HUES6 (cell line): ENCODE measurements around the gene CLCN5.

Source experiments
- H3K27ac ChIP-seq: 2 replicates; pipeline ENCODE4 v1.7.0; 2013; ENCODE audit warnings: low read depth, mild to moderate bottlenecking, low read length, inconsistent platforms
- H3K27me3 ChIP-seq: 2 replicates; pipeline ENCODE4 v1.6.1; 2013; ENCODE audit warnings: low read length; ENCODE audit not compliant: control insufficient read depth, insufficient read depth
- H3K36me3 ChIP-seq: 2 replicates; pipeline ENCODE4 v1.6.1; 2013; ENCODE audit warnings: low read length; ENCODE audit not compliant: control insufficient read depth, insufficient read depth
- H3K4me1 ChIP-seq: 2 replicates; pipeline ENCODE4 v1.6.1; 2013; ENCODE audit warnings: low read length; ENCODE audit not compliant: control insufficient read depth, insufficient read depth
- H3K4me3 ChIP-seq: 2 replicates; pipeline ENCODE4 v1.5.1; 2013; ENCODE audit warnings: low read depth, low read length
- H3K9ac ChIP-seq: one replicate; pipeline ENCODE4 v1.6.1; 2013; ENCODE audit warnings: mild to moderate bottlenecking, low read length
- H3K9me3 ChIP-seq: 2 replicates; pipeline ENCODE4 v1.6.1; 2013; ENCODE audit warnings: low read depth, low read length; ENCODE audit not compliant: control insufficient read depth, insufficient read depth

The CLCN5 gene

DNA sequence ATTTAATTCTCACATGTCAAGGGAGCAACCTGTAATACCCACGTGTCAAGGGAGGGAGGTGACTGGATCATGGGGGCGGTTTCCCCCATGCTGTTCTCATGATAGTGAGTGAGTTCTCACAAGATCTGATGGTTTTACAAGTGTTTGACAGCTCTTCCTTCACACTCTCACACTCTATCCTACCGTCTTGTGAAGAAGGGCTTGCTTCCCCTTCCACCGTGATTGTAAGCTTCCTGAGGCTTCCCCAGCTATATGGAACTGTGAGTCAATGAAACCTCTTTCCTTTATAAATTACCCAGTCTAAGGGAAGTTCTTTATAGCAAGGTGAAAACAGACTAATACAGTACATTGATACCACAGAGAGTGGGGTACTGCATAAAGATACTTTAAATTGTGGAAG lies 25.4 kb upstream of the CLCN5 start:
- Histone ChIP-seq H3K27ac (no peak overlapping the region), H3K9ac (no peak overlapping the region), H3K4me3 (no peak overlapping the region), H3K9me3 (peaks cover 27% of the 10 kb centered on the region), H3K36me3 (no peaks in the 10 kb centered on the region), H3K27me3 (no peaks in the 10 kb centered on the region; the same call in 1 of the 2 replicates), H3K4me1 (peaks cover 9% of the 10 kb centered on the region; the same call in 1 of the 2 replicates)

DNA sequence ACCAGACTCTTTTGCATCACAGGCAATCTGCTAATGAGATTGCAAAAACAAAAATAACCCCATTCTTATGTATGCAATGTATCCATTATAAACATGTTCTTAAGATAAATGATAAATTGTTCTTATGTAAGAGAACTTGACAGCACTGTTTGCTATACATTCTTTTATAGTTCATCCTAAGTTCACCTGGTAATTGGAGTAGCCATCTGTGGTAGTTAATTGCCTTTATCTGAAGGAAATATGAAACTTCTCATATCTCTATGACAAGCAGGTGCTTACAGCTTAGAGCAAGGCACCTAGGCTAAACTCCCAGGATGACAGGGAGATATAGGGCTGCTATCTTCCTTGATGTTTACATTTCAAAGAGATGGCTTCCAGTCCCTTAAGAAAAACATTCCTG lies 21.3 kb upstream of the CLCN5 start:
- H3K27ac ChIP-seq: no peak overlapping the region
- peaks cover 9% of the 10 kb centered on the region; the same call in 1 of the 2 replicates for H3K4me1 ChIP-seq
- H3K36me3 ChIP-seq: no peaks in the 10 kb centered on the region
- no peaks in the 10 kb centered on the region; the same call in 1 of the 2 replicates for H3K27me3 ChIP-seq
- no peak overlapping the region for H3K4me3 ChIP-seq
- peaks cover 27% of the 10 kb centered on the region for H3K9me3 ChIP-seq
- H3K9ac ChIP-seq: no peak overlapping the region

DNA sequence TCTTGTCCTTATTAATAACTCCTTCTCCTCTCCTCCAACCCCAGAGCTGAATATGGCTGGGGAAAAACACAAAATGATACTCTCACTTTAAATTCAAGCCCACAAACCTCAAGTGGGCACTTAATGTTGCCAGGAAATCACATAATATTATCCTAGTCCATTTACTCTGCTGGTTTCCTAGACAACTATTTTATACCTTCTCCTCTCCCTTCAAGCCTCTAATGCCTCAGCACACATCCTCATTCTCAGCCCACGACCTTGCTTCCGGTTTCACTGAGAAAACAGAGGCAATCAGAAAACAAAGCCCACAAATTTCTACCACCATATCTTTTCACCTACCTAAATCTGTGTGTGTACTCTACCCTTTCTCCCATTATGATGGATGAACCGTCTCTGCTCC lies 12.1 kb upstream of the CLCN5 start:
- Histone ChIP-seq H3K4me1 (no peaks in the 10 kb centered on the region), H3K27me3 (no peaks in the 10 kb centered on the region), H3K36me3 (no peaks in the 10 kb centered on the region), H3K9me3 (no peaks in the 10 kb centered on the region; the same call in 1 of the 2 replicates), H3K4me3 (no peak overlapping the region), H3K27ac (no peak overlapping the region), H3K9ac (no peak overlapping the region)

DNA sequence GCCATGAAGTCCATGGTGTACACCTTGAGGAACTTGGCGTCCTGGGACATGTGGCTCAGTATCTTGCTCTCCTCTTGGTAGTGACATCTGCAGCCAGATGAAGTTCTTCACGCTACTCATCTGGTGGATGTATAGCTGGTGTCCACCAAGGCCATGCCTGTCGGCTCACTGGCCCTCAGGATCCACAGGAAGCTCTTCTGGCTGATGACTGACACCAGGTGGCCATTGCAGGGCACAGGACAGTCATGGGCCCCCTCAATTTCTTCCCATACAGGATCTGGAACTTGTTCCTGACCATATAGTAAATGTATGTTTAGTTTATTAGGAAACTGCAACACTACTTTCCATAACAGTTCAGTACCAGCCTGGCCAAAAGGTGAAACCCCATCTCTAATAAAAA lies 10.3 kb upstream of the CLCN5 start:
- Histone ChIP-seq H3K9me3 (no peaks in the 10 kb centered on the region; the same call in 1 of the 2 replicates), H3K4me3 (no peak overlapping the region), H3K27me3 (no peaks in the 10 kb centered on the region), H3K9ac (no peak overlapping the region), H3K4me1 (no peaks in the 10 kb centered on the region), H3K27ac (no peak overlapping the region), H3K36me3 (no peaks in the 10 kb centered on the region)

DNA sequence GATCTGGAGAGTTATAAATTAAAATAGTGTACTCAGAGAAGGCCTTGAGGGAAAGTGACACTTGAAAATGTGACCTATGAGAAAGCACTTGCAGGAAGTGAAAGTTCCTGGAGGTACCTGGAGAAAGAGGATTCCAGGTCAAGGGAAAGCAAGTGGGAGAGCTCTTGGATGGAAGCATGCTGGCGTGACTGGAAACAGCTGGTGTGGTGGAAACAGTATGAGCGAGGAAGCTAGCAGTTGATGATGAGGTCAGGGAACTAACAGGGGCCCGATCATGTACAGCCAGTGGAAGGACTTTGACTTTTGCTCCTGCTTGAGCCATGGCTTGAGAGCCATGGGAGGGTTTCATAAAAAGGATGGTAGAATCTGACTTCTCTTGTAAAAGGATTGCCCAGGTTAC lies 9.5 kb upstream of the CLCN5 start:
- H3K4me1 ChIP-seq: no peaks in the 10 kb centered on the region
- no peak overlapping the region for H3K27ac ChIP-seq
- H3K36me3 ChIP-seq: no peaks in the 10 kb centered on the region
- no peaks in the 10 kb centered on the region for H3K27me3 ChIP-seq
- H3K9ac ChIP-seq: no peak overlapping the region
- H3K9me3 ChIP-seq: no peaks in the 10 kb centered on the region; the same call in 1 of the 2 replicates
- H3K4me3 ChIP-seq: no peak overlapping the region

DNA sequence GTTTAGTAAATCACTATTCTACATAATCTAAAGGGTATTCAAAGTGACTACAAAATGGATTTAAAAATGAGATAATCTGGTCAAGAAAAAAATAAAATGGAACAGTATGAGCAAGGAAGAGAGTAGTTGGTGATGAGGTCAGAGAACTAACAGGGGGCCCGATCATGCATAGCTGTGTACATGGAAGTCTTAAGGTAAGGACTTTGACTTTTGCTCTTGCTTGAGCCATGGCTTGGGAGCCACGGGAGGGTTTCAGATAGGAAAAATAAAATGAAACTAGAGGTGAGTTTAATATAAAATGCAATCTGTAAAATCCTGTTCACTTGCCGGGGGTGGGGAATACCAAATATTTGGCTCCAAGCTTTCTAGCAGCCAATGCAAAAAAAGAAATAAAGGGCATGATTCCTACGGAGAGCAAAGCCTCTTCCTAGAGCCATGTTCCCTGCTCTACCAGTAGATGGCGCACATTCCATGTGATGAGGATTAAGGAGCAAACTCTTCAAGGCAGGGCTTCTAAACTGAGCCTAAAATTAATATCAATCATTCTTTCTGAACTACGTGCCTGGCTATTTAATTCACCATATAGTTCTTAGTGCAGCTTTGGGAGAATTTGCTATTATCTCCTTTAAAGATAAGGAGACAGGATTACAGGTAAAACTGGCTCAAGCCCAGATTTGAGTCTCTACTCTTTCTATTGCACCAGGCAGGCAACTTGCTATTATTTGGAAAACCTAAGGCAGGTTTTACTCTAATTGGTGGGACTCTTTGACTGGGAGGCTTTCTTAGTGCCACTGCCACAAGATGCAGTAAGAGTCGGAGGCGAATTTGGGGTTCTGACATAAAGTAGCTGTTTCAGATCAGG lies 6.8 kb upstream of the CLCN5 start:
- peaks cover 3% of the 10 kb centered on the region; the same call in 1 of the 2 replicates for H3K4me1 ChIP-seq
- H3K27ac ChIP-seq: no peak overlapping the region
- H3K9ac ChIP-seq: no peak overlapping the region
- no peaks in the 10 kb centered on the region for H3K27me3 ChIP-seq
- no peaks in the 10 kb centered on the region; the same call in 1 of the 2 replicates for H3K9me3 ChIP-seq
- no peaks in the 10 kb centered on the region for H3K36me3 ChIP-seq
- no peak overlapping the region for H3K4me3 ChIP-seq

DNA sequence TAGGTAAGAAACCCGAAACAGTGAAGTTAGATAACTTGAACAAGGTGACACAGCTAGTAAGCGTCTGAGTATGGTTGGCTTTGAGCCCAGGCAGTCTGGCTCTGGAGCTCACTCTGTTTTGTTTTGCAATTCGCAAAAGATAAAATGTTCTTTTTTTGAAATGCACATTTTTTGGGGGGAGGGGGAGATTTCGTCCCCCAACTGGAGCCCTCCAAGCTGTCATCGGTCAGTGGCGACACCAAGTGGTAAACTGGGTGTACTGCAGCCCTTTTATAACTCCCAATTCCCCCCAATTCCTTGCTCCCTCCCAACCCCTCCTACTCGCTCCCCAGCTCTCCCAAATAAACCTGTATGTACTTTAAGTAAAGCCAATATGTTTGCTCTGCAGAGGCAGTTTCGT lies 2.8 kb upstream of the CLCN5 start:
- Histone ChIP-seq H3K4me1 (peaks cover 16% of the 10 kb centered on the region), H3K27me3 (peaks cover 9% of the 10 kb centered on the region), H3K4me3 (no peak overlapping the region), H3K9me3 (no peaks in the 10 kb centered on the region; the same call in 1 of the 2 replicates), H3K27ac (no peak overlapping the region), H3K9ac (no peak overlapping the region), H3K36me3 (no peaks in the 10 kb centered on the region)

DNA sequence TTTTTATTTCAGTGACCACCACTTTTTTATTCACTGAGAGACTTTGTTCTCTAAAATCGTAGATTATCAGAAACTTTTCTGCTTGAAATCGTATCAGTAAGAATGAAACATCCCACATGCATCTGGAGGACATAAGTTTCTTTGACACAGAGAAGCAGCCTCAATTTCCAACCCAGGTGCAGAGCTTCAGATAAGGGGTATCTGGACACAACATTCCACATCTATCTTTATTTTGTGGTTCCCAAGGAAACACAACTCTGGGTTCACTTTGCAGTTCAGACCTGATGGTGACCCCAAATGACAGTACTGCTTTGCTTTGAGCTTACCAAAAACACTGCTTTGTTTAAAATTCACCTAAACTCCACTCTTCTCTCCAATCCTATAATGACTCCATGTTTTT lies 1.3 kb upstream of the CLCN5 start:
- Histone ChIP-seq H3K9me3 (no peaks in the 10 kb centered on the region; the same call in 1 of the 2 replicates), H3K36me3 (peaks cover 7% of the 10 kb centered on the region; the same call in 1 of the 2 replicates), H3K4me3 (no peak overlapping the region), H3K27ac (no peak overlapping the region), H3K27me3 (peaks cover 9% of the 10 kb centered on the region), H3K4me1 (peaks cover 24% of the 10 kb centered on the region), H3K9ac (no peak overlapping the region)

DNA sequence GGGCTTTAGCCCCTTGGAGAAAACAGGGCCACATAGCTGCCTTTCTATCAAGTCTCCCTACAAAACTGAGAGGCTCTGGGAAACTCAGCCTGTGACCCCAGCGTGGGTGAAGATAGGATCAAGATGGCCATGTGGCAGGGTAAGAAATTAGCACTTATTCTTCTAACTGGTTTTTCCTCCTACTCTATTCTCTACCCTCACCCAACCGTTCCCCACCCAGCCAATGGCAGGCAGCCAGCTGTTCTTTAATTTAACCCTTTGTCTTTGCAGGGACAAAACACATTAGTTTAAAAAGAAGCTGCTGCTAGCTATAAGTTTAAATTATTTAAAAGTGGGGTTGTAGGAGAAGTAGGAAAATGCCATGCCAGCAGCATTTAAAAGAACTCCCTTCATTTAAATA lies 2.8 kb downstream of the CLCN5 start:
- Histone ChIP-seq H3K9me3 (no peaks in the 10 kb centered on the region; the same call in 1 of the 2 replicates), H3K27me3 (peaks cover 9% of the 10 kb centered on the region)

DNA sequence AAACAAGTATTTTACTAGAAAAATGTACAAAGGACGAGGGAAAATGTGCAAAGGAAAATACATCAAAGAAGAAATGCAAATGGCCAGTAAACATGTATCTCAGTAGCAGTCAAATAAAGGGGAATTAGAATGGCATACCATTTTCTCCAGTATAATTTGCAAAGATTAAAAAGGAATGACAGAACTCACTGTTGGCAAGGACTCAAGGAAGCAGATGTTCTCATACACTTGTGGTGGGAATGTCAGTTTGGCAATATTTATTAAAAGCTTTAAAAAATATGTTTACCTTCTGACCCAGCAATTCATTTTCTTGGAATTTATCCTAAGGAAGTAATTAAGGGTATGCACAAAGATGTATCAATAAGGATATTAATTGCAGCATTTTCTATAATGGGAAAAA lies 7.6 kb downstream of the CLCN5 start:
- Histone ChIP-seq H3K4me3 (no peak overlapping the region), H3K36me3 (peaks cover 7% of the 10 kb centered on the region; the same call in 1 of the 2 replicates), H3K9ac (no peak overlapping the region), H3K27me3 (no peaks in the 10 kb centered on the region), H3K27ac (no peak overlapping the region), H3K4me1 (peaks cover 3% of the 10 kb centered on the region; the same call in 1 of the 2 replicates), H3K9me3 (peaks cover 3% of the 10 kb centered on the region; the same call in 1 of the 2 replicates)

More for the DNA sequence above, 2.8 kb downstream of the CLCN5 start:
- Histone ChIP-seq H3K36me3 (peaks cover 7% of the 10 kb centered on the region; the same call in 1 of the 2 replicates), H3K27ac (no peak overlapping the region), H3K4me1 (peaks cover 20% of the 10 kb centered on the region), H3K4me3 (no peak overlapping the region), H3K9ac (no peak overlapping the region)

DNA sequence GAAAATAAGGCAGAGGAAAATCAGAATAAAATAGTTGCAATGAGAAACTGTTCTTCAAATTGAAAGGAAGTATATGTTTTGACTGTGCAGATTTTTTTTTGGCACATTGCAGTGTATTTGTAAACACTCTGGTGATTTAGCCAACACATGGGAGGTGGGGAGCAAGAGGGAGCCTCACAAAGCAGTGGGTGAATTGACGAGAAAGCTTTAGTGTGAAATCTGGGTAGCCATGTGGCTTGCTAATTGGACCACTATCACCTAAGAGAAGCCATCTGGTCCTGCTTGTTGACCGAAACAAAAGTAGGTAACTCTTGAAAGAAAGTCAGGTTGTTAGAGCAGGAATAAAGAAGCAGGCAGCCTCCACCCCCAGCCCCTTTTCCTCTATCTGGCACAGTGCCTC lies 10.4 kb downstream of the CLCN5 start:
- H3K27ac ChIP-seq: no peak overlapping the region
- H3K27me3 ChIP-seq: no peaks in the 10 kb centered on the region
- no peaks in the 10 kb centered on the region for H3K36me3 ChIP-seq
- H3K4me1 ChIP-seq: no peaks in the 10 kb centered on the region
- H3K9me3 ChIP-seq: peaks cover 9% of the 10 kb centered on the region; the same call in 1 of the 2 replicates
- no peak overlapping the region for H3K9ac ChIP-seq
- H3K4me3 ChIP-seq: no peak overlapping the region
